HG02610 (cell line): ENCODE data around the gene PKHD1.

ENCODE experiments used
- ATAC-seq: cut with Tn5 transposase; IDR thresholded peaks from one replicate; pipeline ENCODE4 v1.9.1; 2021; ENCODE audit warnings: mild to moderate bottlenecking, moderate library complexity; ENCODE audit not compliant: unreplicated experiment

Gene PKHD1

GRCh38 chr6:52087498-52087999 lies at the start of gene PKHD1:
Gene PKHD1 (minus strand): TSS chr6:52087613. CDS start chr6:52084933, 2,680 bp downstream.
- no peak for ATAC-seq

GRCh38 chr6:52136934-52137467 lies 49.6 kb upstream of the PKHD1 start:
- ATAC-seq: no peak

GRCh38 chr6:52136055-52136454 lies 48.6 kb upstream of the PKHD1 start:
- no peak for ATAC-seq

GRCh38 chr6:52135217-52135616 lies 47.8 kb upstream of the PKHD1 start:
- no peak for ATAC-seq

GRCh38 chr6:52134011-52134410 lies 46.6 kb upstream of the PKHD1 start:
- no peak for ATAC-seq

GRCh38 chr6:52133324-52133723 lies 45.9 kb upstream of the PKHD1 start:
- ATAC-seq: no peak

GRCh38 chr6:52132292-52132691 lies 44.9 kb upstream of the PKHD1 start:
- no peak for ATAC-seq

- no peak for ATAC-seq
These were observed 43.0 kb upstream of the PKHD1 start for GRCh38 chr6:52130440-52130839.

- ATAC-seq: no peak
These were observed 40.5 kb upstream of the PKHD1 start for GRCh38 chr6:52127957-52128356.

- ATAC-seq: no peak
These were observed 38.8 kb upstream of the PKHD1 start for GRCh38 chr6:52126231-52126630.

GRCh38 chr6:52125572-52125971 lies 38.2 kb upstream of the PKHD1 start:
- no peak for ATAC-seq

GRCh38 chr6:52125139-52125538 lies 37.7 kb upstream of the PKHD1 start:
- ATAC-seq: no peak

- ATAC-seq: no peak
These were observed 37.0 kb upstream of the PKHD1 start for GRCh38 chr6:52124126-52125121.

GRCh38 chr6:52123251-52123650 lies 35.8 kb upstream of the PKHD1 start:
- no peak for ATAC-seq

GRCh38 chr6:52117352-52117751 lies 29.9 kb upstream of the PKHD1 start:
- ATAC-seq: no peak

GRCh38 chr6:52116605-52116948 lies 29.2 kb upstream of the PKHD1 start:
- no peak for ATAC-seq

- ATAC-seq: no peak
These were observed 28.6 kb upstream of the PKHD1 start for GRCh38 chr6:52115891-52116604.

- no peak for ATAC-seq
These were observed 27.8 kb upstream of the PKHD1 start for GRCh38 chr6:52115145-52115741.

- ATAC-seq: no peak
These were observed 21.8 kb upstream of the PKHD1 start for GRCh38 chr6:52109171-52109571.

- ATAC-seq: no peak
These were observed 20.7 kb upstream of the PKHD1 start for GRCh38 chr6:52108128-52108527.

- ATAC-seq: no peak
These were observed 19.6 kb upstream of the PKHD1 start for GRCh38 chr6:52106994-52107393.
